NCI-H2107 (cell line): ENCODE measurements around the gene TEAD1.

Experiments
- DNase-seq: peaks from one replicate; lab custom pipeline; 2025; lab: John Stamatoyannopoulos, UW

TEAD1 gene

DNA sequence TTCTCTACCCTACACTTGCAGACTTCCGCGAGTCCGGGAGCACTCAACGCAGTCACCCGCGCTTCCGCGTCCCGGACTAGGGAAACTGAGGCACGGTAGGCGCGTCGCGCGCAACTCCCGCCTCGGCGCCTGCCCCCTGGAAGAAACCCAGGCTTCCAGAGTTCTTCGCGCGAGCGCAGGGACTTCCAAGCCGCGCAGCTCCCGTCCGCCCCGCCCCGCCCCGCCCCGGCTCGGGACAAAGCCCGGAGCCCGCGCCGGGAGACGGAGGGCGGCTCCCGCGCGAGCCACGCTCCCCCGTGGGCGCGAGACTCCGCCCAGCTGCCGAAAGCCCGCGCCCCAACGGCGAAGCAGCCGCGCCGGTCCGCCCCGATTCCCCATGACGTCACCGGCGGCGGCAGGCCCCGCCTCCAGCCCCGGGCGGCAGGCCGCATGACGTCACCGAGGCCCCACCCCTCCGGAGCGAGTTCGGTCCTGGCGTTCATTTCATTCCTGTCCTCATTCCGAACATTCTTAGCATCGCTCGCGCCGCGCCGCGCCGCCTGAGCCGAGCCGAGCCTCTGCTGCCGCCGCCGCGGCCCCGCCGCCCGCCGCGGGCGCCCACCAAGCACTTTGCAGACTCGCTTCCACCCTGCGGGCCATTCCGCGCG lies at the start of gene TEAD1:
TSS of gene TEAD1 (plus strand) at position 498 of the 647 bp plus-strand sequence.
- peak; percentile 90 for DNase-seq

DNA sequence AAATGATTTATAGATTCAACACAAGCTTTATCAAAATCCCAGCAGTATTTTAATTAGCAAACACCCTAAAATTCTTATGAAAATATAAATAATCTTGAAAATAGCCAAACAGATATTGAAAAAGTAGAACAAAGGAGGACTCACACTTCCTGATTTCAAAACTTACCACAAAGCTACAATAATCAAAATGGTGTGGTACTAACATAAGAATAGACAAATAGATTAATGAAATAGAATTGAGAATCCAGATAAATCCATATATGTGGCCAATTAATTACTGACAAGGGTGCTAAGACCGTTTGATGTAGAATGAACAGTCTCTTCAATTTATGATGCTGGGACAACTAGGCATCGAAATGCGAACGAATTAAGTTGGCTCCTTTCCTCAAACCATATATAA lies 49.6 kb upstream of the TEAD1 start:
- DNase-seq: no peak

DNA sequence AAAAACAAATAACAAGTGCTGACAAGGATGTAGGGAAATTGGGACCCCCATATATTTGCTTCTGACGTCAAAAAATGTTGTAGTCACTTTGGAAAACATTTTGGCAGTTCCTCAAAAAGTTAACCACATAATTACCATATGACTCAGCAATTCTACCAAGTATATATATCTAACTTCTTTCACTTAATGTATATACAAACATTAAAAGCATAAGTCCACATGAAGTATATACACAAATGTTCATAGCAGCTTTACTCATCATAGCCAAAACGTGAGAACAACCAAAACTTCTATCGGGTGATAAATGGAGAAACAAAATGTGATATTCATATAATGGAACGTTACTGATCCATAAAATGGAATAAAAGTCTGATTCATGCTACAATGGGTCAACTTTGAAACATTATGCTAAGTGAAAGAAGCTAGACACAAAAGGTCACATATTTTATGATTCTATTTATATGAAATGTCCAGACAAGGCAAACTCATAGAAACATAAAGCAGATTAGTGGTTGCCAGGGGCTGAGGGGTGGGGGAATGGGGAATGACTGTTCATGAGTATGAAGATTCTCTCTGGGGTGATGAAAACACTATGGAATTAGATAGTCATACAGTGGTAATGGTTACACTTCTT lies 48.7 kb upstream of the TEAD1 start:
- DNase-seq: no peak

DNA sequence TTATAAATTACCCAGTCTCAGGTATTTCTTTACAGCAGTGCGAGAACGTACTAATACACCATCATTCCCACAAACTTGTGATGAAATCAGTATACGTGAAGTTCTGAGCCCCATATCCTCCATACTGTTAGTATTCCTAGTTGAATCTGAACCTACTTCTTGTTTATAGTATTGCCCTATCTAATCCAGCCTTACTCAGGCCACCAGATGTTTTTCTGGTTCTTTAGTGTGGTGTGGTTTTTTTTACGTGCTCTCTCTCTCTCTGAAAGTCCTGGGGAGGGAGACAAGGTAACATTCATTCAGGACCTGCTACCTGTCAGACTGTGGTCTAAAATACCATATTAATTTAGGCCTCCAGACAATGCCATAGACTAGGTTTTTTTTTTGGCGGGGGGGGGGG lies 47.6 kb upstream of the TEAD1 start:
- no peak for DNase-seq

DNA sequence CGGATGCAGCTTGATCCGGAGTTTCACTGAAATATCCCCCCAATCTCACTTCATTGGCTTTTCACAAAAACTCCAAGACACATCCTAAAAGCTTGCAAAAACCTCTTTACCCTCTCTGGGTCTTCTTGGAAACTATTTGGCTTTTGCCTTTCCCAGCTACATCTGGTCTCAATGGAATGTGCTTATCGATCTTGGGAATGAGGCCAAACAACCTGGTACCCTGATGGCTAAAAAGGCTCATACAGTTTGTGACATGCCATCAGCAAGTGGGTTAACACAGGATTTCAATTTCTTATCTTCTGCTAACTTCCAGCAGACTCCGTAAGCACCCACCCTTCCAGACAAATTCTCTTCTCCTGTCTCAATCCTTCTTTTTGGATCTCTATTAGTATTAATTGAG lies 45.9 kb upstream of the TEAD1 start:
- no peak for DNase-seq

DNA sequence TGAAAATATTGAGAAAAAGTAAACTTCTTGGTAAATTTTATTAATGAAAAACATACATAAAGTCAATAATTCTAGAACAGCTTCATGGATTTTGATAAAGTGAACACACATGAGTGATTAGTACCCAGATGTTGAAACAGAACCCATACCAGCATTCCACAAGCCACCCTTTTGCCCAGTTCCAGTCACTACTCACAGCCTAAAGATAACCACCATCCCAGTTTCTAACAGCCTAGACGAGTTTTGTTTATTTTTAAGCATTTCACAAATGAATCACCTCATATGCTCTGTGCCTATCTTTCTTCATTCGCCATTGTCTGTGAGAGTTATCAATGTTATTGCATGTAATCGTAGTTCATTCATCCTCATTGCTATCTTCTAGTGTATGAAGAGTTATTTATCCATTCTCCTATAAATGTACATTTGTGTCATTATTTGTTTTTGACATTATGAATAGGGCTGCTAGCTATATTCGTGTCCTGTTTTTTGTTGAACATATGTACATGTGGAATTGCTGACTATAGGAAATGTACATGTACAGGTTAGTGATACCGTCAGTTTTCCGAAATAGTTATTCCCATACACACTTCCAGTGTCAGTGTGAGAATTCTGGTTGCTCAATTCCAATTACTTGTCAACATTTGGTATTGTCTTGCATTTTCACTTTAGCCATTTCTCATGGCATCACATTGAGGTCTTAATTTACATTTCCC lies 44.5 kb upstream of the TEAD1 start:
- DNase-seq: no peak

DNA sequence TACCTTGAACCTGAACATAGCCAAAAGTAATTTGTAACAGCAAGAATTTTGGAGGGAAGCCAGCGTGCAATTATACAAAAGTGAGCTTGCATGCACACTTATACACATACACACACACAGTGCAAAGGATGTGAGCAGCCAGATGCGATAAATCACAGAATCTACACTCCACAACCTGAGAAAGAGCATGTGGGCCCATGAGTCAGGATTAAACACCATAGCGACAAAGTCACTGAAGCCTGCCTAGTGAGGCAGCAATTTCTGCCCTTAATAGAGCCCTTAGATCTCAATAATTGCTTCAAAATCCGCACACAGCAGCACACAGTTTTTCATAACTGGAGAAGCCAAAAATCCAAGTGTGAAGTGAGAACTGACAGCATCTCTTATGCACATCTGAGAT lies 42.6 kb upstream of the TEAD1 start:
- no peak for DNase-seq

DNA sequence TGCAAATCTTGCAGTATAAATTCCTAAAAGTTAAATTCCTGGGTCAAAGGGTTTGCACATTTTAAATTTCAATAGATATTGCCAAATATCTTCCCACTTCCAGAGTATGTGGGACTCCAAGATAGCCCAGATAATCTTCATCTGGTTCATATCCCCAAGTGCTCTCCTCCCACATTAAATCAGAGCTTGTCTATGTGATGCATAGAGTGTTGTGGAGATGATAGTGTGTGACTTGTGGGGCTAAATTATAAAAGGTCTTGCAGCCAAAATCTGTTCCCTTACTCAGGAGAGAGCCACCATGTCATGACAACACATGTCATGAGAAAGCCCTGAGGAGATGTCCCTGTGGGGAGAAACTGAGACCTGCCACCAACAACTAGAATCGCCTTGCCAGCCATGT lies 39.9 kb upstream of the TEAD1 start:
- DNase-seq: no peak

DNA sequence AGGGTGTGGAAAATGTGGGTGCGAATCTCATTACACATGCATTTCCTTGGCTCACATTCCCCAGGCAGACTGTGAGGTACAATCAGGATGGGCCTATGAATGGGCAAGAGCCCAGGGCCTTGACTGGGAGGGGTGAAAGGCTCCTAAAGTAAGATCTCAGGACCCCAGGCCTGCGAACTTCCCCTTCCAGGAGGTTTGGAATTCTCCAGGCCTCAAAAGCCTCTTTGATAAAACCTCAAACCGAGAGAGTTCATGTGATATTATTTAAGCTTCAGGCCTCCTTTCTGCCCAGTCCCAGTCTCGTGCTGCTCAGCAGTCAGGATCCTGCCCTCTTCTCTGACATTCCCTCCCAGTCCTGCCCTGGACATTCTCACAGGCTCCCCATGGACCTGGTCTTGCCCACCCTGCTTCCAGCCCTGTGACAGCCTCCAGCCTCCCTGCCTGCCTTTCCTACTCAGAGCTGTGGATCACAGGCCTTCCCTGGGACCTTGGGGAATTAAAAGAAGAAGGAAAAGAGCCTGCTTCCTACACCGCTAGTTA lies 37.3 kb upstream of the TEAD1 start:
- DNase-seq: no peak

DNA sequence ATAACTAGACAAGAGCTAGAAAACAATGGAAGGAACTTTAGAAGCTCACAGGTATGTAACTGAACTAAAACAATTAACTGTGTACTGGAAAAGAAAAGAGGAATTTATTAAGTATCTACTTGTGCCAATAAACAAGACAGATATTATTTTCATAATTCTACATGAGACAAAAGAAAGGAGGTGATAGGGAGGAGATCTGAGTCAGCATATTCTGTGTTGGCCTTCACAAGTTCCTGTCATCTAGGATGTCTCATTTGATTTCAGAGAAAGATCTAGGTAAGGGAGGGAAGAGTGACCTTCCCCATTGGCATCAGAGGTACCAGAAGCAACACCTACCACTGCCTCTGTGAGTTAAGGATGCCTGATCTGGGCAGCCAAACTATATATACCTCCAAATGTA lies 34.8 kb upstream of the TEAD1 start:
- no peak for DNase-seq

DNA sequence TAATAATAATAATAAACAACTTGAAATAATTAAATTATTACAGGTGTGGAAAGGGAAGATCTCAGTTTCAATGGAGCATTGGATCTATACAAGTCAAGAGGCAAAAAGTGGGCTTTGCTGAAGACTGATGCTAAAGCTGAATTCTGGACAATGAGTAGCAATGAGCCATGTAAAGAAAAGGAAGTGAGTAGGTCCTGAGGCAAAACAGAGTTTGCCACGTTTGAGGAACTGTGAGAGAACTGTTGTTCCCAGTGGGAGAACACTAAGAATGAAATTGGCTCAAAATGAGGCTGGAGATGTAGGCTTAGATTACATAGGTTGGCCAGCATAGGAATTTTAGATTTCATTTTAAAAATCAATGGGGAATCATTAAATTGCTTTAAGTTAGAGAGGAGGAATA lies 33.9 kb upstream of the TEAD1 start:
- DNase-seq: no peak

DNA sequence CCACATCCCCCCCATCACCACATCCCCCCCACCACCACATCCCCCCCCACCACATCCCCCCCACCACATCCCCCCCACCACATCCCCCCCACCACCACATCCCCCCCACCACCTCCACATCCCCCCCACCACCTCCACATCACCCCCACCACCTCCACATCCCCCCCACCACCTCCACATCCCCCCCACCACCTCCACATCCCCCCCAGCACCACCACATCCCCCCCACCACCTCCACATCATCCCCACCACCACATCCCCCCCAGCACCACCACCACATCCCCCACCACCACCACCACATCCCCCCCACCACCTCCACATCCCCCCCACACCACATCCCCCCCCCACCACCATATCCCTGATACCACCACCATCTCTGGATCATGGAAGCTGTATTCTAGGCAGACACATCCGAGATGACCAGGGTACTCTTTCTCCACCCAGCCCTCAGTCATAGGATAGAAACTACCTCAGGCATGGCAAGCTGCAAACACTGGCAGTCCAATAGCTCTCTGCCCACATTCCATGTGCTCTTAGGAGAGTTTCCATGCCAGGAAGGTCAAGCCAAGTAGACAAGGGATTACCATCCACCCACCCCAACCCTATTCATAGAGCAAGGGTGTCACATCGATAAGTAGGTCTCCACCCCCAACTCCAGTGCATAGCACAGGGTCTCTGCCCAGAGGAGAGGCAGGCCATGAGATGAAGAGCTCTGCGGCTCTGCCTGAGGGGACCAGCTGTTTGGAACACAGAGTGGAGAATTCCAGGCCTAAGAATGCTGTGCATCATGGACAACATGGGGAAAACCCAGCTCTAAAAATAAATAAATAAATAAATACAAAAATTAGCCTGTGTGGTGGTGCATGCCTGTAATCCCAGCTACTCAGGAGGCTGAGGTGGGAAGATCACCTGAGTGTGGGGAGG lies 33.0 kb upstream of the TEAD1 start:
- no peak for DNase-seq

DNA sequence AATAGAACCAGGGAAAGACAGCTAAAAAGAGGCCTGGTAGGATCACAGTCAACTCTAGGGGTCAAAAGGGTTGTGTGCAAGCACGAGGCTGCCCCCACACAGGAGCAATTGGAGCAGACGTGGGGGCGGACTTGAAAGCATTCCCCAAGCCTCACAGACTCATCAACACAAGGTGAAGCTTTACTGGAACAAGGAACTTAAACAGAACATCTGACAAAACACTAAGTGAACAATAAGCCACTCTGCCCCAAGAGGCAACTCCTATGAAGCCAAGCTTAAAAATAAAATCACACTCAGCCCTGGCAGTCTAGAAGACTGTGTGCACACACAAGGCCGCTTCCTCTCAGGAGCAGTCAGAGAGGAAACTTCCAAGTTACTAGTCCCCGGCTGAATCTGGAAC lies 32.2 kb upstream of the TEAD1 start:
- DNase-seq: no peak

DNA sequence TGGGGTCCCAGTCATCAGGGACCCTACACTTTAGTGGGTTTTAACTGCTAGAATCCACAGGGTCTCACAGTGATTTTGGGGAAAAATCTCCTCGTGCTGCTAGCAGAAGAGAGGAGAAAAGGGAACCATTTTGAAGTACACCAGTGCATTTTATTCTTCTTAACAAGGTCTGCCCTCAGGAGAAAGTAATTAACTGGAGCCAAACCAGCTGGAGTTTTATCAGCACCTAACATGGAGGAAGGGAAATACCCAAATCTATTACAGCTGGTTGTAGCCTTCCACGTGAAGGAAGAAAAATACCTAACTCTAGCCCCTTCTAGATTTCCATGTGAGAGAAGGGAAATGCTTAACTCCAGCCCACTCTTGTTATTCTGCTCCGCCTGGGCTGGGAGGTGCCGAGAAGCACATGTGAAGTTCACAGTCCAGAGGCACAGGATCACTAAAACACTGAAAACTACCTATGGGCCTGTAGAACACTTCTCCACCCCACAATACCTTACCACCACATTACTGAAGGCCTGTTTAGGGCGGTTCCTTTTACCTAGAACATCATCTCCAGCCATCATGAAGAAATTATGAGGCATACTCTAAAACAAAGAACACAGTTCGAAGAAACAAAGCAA lies 31.3 kb upstream of the TEAD1 start:
- no peak for DNase-seq

DNA sequence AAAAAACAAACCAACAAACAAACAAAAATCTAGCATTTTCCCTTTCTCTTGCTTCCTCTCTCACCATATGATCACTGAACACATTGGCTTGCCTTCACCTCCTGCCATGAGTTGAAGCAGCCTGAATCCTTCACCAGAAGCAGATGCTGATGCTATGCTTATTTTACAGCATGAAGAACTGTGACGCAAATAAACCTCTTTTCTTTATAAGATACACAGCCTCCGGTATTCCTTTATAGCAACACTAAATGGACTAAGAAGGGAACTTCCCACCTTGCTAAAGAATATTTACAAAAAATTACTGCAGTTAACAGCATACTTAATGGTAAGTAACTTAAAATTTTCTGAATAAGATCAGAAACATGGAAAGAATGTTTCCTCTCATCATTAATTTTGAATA lies 27.7 kb upstream of the TEAD1 start:
- DNase-seq: no peak

DNA sequence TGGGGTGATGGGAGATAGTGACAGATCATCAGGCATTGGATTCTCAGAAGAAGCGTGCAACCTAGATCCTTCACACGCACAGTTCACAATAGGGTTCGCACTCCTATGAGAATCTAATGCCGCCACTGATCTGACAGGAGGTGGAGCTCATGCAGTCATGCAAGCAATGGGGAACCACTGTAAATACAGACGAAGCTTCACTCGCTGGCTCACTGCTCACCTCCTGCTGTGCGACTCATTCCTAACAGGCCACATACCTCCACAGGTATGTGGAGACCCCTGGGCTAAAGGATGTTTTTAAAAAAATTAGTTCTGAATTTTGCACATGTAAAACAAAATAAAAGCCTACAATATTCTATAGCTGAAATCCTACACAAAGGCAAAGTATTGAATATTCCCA lies 20.5 kb upstream of the TEAD1 start:
- DNase-seq: no peak

DNA sequence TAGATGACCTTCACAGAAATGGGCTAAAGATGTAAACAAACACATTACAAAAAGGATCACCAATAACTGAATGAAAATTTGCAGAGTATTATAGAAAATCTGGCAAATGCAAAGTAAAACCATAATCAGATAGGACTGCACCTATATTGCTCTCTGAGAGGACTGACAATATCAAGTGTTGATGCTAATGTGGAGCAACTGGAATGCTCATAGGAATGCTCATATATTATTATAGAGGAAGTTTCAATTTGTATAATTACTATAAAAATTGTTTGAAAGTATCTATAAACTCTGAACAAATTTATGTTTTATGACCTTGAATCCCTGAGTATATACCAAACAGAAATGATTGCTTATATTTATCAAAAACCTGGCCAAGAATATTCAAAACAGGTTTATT lies 18.4 kb upstream of the TEAD1 start:
- no peak for DNase-seq

DNA sequence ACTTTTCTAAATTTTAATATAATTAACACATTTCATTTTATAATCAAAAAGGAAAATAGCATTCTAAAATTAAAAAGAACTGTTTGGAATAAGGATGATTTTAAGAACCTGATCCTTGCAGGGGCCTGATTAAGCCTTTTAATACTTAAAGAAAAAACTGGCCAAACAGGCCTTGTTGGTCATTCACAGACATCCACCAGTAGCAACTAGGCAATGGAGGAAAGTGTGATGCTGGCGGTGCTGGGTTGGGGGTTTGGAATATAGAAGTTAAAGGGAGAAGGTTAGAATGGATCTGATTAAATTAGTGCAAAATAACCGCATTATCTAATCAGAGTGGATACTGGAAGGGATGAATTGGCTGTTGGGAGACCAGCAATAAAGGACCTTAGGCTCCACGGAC lies 16.9 kb upstream of the TEAD1 start:
- DNase-seq: no peak

DNA sequence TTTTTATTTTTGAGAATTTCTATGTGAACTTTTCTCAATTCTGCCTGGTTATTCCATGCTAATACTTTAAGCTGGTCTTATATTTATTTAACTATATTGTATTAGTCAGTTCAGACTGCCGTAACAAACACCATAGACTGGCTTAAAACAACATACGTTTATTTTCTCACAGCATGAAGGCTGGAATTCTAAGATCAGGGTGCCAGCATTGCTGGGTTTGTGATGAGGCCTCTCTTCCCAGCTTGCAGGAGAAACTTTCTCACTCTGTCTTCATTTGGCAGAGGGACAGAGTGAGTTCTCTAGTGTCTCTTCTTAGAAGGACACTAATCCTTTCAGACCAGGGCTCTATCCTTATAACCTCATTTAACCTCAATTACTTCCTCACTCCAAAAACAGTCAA lies 16.2 kb upstream of the TEAD1 start:
- DNase-seq: no peak

DNA sequence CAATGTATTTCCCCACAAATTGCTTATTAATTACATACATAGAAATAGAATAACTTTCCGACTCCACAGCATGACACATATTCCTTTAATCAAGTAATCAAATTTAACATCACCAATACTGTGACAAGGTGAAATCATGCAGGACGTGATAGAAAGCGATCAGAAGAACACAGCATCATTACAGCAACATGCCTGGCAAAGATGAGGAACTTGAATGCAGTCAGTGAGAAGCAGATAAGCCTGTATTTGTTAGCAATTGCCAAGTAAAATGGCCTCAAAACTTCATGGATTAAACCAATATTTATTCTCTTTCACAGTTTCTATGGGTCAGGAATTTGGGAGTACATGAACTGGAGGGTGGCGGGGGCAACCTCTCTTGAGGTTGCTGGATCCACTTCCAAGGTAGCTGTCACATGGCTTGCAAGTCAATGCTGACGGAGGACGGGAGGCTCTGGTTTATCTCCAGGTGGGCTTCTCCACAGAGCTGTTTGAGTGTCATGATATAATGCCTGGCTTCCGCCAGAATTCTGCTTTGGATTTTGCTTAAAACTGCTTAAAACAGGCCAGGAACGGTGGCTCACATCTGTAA lies 12.0 kb upstream of the TEAD1 start:
- DNase-seq: no peak

DNA sequence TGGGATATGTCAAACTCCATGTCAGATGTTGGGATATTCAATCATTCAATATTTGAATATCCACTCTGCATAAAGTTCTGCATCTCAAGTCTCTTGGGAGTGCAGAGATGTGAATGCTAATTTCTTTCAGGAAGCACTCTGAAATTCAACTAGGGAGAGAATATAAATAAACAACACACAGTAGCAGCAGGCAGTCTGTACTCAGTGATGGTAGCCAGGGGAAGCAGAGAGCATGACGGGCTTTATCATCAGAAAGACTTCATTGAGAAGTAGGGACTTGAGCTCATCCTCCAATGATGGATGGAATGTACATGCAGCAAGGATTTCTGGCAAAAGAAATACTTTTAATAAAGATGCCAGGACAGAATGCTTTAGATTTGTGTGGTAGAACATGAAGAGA lies 9.8 kb upstream of the TEAD1 start:
- DNase-seq: no peak
